GM18517 (cell line): ENCODE results near the gene DOK3.
A peak's percentile ranks its signal among the peaks of the same experiment; 100 is the strongest.

Experiments used
- ATAC-seq: cut with Tn5 transposase; IDR thresholded peaks from one replicate; pipeline ENCODE4 v1.9.1; 2021; ENCODE audit warnings: mild to moderate bottlenecking, moderate library complexity; ENCODE audit not compliant: unreplicated experiment

DOK3 gene

GRCh38 chr5:177509381-177509951 is at the start of gene DOK3:
TSS of gene DOK3 (minus strand) at chr5:177509826. CDS start at chr5:177509540, 286 bp downstream.
- ATAC-seq = peak; percentile 15

- no peak for ATAC-seq
These were observed 48.2 kb upstream of the DOK3 start for GRCh38 chr5:177557796-177558195.

GRCh38 chr5:177557041-177557647 is 47.5 kb upstream of the DOK3 start:
- ATAC-seq = no peak

GRCh38 chr5:177555665-177556064 is 46.0 kb upstream of the DOK3 start:
- no peak for ATAC-seq

GRCh38 chr5:177555228-177555627 is 45.6 kb upstream of the DOK3 start:
- no peak for ATAC-seq

- ATAC-seq = peak; percentile 78
These were observed 45.0 kb upstream of the DOK3 start, which contains the start of gene FAM193B for GRCh38 chr5:177554474-177555111. TSS of gene FAM193B (minus strand) at chr5:177554563. CDS start at chr5:177554458, 105 bp downstream.

- peak; percentile 20 for ATAC-seq
These were observed 44.2 kb upstream of the DOK3 start for GRCh38 chr5:177553671-177554429.

- no peak for ATAC-seq
These were observed 43.3 kb upstream of the DOK3 start for GRCh38 chr5:177552839-177553455.

GRCh38 chr5:177550122-177550521 is 40.5 kb upstream of the DOK3 start:
- ATAC-seq = no peak

- no peak for ATAC-seq
These were observed 38.9 kb upstream of the DOK3 start for GRCh38 chr5:177548495-177548894.

GRCh38 chr5:177547736-177548135 is 38.1 kb upstream of the DOK3 start:
- ATAC-seq = no peak

GRCh38 chr5:177546258-177546741 is 36.7 kb upstream of the DOK3 start:
- no peak for ATAC-seq

GRCh38 chr5:177545487-177546257 is 36.0 kb upstream of the DOK3 start:
- ATAC-seq = no peak

GRCh38 chr5:177542816-177543465 is 33.3 kb upstream of the DOK3 start:
- ATAC-seq = no peak

GRCh38 chr5:177540438-177540837 is 30.8 kb upstream of the DOK3 start:
- no peak for ATAC-seq

GRCh38 chr5:177539411-177539810 is 29.8 kb upstream of the DOK3 start:
- no peak for ATAC-seq

GRCh38 chr5:177538876-177539275 is 29.2 kb upstream of the DOK3 start:
- no peak for ATAC-seq

- no peak for ATAC-seq
These were observed 28.0 kb upstream of the DOK3 start for GRCh38 chr5:177537389-177538361.

- ATAC-seq = no peak
These were observed 26.8 kb upstream of the DOK3 start for GRCh38 chr5:177536386-177536785.
